Ishikawa (cell line): Measurements from ENCODE around the gene MAGEB4.

Experiments
- CEBPB ChIP-seq: IDR thresholded peaks from 2 replicates; pipeline ENCODE4 v1.6.1; 2012
- CREB1 ChIP-seq: IDR thresholded peaks from 2 replicates; pipeline ENCODE4 v1.6.1; 2012; ENCODE audit warnings: low read depth
- EGR1 ChIP-seq: IDR thresholded peaks from 2 replicates; pipeline ENCODE4 v1.6.1; 2012
- EP300 ChIP-seq: IDR thresholded peaks from 2 replicates; pipeline ENCODE4 v1.6.1; 2012; ENCODE audit warnings: borderline replicate concordance
- FOXM1 ChIP-seq: IDR thresholded peaks from 2 replicates; pipeline ENCODE4 v1.6.1; 2012; ENCODE audit warnings: low read depth, borderline replicate concordance
- NFIC ChIP-seq: IDR thresholded peaks from 2 replicates; pipeline ENCODE4 v1.6.1; 2012
- RAD21 ChIP-seq: IDR thresholded peaks from 2 replicates; pipeline ENCODE4 v1.6.1; 2012; ENCODE audit warnings: low read depth
- TAF1 ChIP-seq: IDR thresholded peaks from 2 replicates; pipeline ENCODE4 v1.6.1; 2012; ENCODE audit warnings: low read depth, mild to moderate bottlenecking
- TCF12 ChIP-seq: IDR thresholded peaks from 2 replicates; pipeline ENCODE4 v1.6.1; 2012; ENCODE audit warnings: low read depth
- TEAD4 ChIP-seq: IDR thresholded peaks from 2 replicates; pipeline ENCODE4 v1.6.1; 2012
- YY1 ChIP-seq: IDR thresholded peaks from 2 replicates; pipeline ENCODE4 v1.6.1; 2012; ENCODE audit warnings: low read depth
- ZBTB7A ChIP-seq: IDR thresholded peaks from 2 replicates; pipeline ENCODE4 v1.6.1; 2012; ENCODE audit warnings: low read depth
- TF ChIP-seq, protein P1 (sequence below): IDR thresholded peaks from 2 replicates; pipeline ENCODE4 v1.6.1; 2012
- TF ChIP-seq, protein P2 (sequence below): IDR thresholded peaks from 2 replicates; pipeline ENCODE4 v1.6.1; 2012
- TF ChIP-seq, protein P3 (sequence below): IDR thresholded peaks from 2 replicates; pipeline ENCODE4 v1.6.1; 2012; ENCODE audit warnings: low read depth, mild to moderate bottlenecking

MAGEB4 gene

DNA sequence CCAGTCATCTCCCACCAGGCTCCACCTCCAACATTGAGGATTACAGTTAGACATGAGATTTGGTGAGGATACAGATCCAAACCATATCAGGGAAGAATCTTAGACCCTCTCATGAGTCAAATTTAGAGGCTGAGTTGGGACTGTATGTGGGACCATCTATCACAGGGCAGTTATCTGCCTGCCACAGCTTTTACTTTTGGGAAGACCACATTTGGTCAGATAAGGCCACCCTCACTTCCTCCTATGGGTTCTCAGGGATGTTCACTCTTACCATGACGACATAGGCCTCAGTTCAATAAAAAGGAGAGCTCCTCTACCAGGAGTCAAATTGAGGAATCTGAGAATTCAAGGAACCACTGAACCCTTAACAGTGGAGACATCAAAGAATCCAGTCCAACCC is 24.3 kb upstream of the MAGEB4 start:
- TF ChIP-seq, protein P1, sequence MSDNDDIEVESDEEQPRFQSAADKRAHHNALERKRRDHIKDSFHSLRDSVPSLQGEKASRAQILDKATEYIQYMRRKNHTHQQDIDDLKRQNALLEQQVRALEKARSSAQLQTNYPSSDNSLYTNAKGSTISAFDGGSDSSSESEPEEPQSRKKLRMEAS: no peak

DNA sequence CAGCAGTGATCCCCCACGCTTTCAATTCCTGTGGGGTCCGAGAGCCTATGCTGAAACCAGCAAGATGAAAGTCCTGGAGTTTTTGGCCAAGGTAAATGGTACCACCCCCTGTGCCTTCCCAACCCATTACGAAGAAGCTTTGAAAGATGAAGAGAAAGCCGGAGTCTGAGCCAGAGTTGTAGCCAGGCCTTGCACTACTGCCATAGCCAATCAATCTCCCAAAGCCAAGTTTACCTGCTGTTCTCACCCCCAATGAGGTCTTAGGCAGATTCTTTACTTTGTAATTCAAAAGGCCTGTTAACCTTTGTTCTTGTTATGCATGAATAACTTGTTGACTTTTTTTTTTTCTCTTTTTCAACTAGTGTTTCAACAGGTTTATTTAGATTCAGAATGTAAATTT is 22.4 kb upstream of the MAGEB4 start:
- TF ChIP-seq CREB1: no peak
- TF ChIP-seq TEAD4: no peak
- no peak for TF ChIP-seq RAD21
- TF ChIP-seq NFIC: no peak
- TF ChIP-seq EGR1: no peak
- no peak for TF ChIP-seq TAF1
- TF ChIP-seq, protein P2, sequence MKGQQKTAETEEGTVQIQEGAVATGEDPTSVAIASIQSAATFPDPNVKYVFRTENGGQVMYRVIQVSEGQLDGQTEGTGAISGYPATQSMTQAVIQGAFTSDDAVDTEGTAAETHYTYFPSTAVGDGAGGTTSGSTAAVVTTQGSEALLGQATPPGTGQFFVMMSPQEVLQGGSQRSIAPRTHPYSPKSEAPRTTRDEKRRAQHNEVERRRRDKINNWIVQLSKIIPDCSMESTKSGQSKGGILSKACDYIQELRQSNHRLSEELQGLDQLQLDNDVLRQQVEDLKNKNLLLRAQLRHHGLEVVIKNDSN: no peak
- TF ChIP-seq YY1: no peak
- TF ChIP-seq CEBPB: no peak
- TF ChIP-seq TCF12: no peak
- no peak for TF ChIP-seq ZBTB7A
- TF ChIP-seq FOXM1: no peak
- TF ChIP-seq EP300: no peak
- TF ChIP-seq, protein P1: no peak
- TF ChIP-seq, protein P3, sequence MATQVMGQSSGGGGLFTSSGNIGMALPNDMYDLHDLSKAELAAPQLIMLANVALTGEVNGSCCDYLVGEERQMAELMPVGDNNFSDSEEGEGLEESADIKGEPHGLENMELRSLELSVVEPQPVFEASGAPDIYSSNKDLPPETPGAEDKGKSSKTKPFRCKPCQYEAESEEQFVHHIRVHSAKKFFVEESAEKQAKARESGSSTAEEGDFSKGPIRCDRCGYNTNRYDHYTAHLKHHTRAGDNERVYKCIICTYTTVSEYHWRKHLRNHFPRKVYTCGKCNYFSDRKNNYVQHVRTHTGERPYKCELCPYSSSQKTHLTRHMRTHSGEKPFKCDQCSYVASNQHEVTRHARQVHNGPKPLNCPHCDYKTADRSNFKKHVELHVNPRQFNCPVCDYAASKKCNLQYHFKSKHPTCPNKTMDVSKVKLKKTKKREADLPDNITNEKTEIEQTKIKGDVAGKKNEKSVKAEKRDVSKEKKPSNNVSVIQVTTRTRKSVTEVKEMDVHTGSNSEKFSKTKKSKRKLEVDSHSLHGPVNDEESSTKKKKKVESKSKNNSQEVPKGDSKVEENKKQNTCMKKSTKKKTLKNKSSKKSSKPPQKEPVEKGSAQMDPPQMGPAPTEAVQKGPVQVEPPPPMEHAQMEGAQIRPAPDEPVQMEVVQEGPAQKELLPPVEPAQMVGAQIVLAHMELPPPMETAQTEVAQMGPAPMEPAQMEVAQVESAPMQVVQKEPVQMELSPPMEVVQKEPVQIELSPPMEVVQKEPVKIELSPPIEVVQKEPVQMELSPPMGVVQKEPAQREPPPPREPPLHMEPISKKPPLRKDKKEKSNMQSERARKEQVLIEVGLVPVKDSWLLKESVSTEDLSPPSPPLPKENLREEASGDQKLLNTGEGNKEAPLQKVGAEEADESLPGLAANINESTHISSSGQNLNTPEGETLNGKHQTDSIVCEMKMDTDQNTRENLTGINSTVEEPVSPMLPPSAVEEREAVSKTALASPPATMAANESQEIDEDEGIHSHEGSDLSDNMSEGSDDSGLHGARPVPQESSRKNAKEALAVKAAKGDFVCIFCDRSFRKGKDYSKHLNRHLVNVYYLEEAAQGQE: no peak

DNA sequence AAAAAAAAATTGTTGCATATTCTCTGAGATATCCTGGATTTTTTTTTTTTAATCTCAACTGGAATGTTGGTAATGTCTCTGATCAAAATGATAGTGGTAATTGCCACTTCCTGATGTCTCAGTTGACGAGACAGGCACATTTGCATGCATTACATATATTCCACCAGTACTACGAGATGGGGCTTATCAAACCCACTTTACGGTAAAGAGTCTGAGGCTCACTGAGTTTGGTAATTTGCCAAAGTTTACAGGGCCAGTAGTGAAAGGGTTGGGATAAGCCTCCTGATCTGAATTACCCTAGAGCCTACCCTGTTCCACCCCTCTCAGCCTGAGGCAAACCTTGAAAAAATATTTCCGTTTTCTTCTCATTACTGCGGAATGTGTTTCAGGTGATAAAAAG is 21.1 kb upstream of the MAGEB4 start:
- TF ChIP-seq, protein P1: no peak
- TF ChIP-seq EP300: no peak
- no peak for TF ChIP-seq CEBPB
- TF ChIP-seq, protein P3: no peak
- no peak for TF ChIP-seq RAD21
- TF ChIP-seq, protein P2: no peak
- TF ChIP-seq TAF1: no peak
- TF ChIP-seq TEAD4: no peak
- TF ChIP-seq CREB1: no peak

DNA sequence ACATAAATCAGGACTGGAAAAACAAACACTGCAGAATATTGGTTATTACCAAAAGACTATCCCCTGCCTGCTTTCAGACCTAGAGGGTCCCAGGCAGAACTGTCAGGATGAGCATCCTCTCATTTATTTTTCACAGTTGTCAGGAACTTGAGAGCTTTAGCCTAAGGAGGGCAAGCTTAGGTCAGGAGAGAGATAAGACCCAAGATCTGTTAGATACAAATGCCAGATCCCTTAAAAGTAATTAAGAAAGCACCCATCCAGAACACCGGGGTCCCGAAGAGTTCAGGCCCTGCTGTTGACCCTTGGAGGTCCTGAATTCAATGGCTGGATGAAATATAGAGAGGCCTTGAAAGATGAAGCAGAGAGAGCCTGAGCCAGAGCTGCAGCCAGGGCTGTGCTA is 17.3 kb upstream of the MAGEB4 start:
- TF ChIP-seq EGR1 (no peak), ZBTB7A (no peak), RAD21 (no peak), TEAD4 (no peak), FOXM1 (no peak), EP300 (no peak), CEBPB (no peak)
- TF ChIP-seq, protein P3: no peak

DNA sequence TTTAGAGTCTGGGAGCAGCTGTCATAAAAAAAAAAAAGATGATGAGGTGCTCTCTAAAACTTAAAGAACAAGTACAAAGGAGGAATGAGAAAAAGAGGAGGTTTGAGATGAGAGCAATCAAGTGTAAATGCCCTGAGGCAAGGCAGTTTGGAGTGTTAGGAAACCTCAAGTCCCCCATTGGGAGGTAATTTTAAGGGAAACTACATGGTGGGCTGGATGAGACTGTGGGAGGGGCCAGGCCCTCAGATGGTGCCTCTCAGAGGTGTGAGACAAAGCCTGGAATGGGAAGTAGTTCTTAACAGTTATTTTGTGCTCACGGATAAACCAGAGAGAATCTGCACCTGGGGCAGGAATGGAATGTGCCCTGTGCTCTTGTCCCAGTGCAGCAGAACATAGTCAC is 13.3 kb upstream of the MAGEB4 start:
- TF ChIP-seq TAF1: no peak
- TF ChIP-seq, protein P3: no peak
- no peak for TF ChIP-seq FOXM1
- no peak for TF ChIP-seq CEBPB
- no peak for TF ChIP-seq TCF12
- TF ChIP-seq EP300: no peak
- TF ChIP-seq, protein P1: no peak
- no peak for TF ChIP-seq CREB1
- TF ChIP-seq, protein P2: no peak
- TF ChIP-seq ZBTB7A: no peak
- no peak for TF ChIP-seq YY1
- TF ChIP-seq NFIC: no peak
- no peak for TF ChIP-seq RAD21
- no peak for TF ChIP-seq TEAD4
- no peak for TF ChIP-seq EGR1
